ENCODE measurements around the gene GJD3. TPM values are rescaled to one million over a fixed set of nuclear protein-coding genes. Genes with fewer than 3 reads are reported as not detected.

Gene GJD3
- total RNA-seq, 2 experiments from 2014 or later: not detected

DNA sequence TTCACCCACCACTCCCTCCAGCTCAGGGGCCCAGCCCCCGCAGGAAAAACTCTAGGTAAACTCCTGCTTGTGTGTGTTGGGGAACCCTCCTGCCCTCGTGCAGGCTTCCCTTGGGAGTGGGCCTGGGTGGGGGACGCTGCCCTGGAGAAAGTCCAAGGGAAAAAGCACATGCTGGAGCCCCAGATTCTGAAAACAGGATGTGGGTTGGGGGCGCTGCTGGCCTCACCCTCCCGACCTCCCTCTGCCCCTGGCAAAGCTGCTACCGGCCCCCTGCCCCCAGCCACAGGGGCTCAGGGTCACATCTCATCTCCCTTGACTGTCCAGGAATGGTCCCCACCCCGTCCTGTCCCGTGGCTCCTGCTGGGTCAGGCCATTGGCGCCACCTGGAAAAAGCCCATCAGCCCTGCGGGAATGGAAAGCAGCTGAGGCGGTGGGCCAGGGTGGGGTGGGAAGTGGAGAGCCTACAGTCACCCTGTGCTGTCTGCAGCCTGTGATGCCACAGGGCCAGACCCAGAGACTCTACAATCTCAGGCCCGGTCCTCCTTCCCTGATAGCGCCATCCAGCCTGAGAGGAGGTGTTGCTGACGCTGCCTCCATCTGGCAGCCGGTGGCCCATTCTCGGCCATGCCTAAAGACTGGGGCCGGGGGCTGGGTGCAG, 2.5 kb upstream of the GJD3 start:
- BruUV-seq (replicated peaks): no TSS peak
- Histone ChIP-seq H3K4me3 (ENCODE audit: low read depth, low read length, poor library complexity, severe bottlenecking) (no peak overlapping the region), H3K79me2 (ENCODE audit: insufficient read depth, low read depth, low read length) (no peaks in the 10 kb centered on the region), H3K9me2 (ENCODE audit: insufficient read depth, low read length) (no peaks in the 10 kb centered on the region), H2AFZ (ENCODE audit: low read length) (no peak overlapping the region), H3K4me2 (ENCODE audit: low read length) (no peak overlapping the region), H3K4me1 (ENCODE audit: insufficient read depth, low read length, poor library complexity, severe bottlenecking) (no peaks in the 10 kb centered on the region), H4K20me1 (ENCODE audit: insufficient read depth, low read length) (no peaks in the 10 kb centered on the region), H3K36me3 (ENCODE audit: insufficient read depth, low read length) (no peaks in the 10 kb centered on the region), H3K27ac (ENCODE audit: low read depth, low read length, poor library complexity, severe bottlenecking) (no peak overlapping the region), H3K9me3 (ENCODE audit: low read length) (no peaks in the 10 kb centered on the region)
- ChIA-PET POLR2A (no interaction called here), CTCF (ENCODE audit: unreplicated experiment) (no interaction called here)
- intact Hi-C loops (cut with micrococcal nuclease; ENCODE audit: unreplicated experiment): no loop called here
- TF ChIP-seq EZH2phosphoT487 (IDR thresholded peaks at IDR 0.05; ENCODE audit: borderline replicate concordance, low read depth, low read length): no peak
- TF ChIP-seq CTCF (conservative IDR thresholded peaks at IDR 0.05; ENCODE audit: low read length): no peak
- DNase-seq (ENCODE audit: low spot score): no peak

DNA sequence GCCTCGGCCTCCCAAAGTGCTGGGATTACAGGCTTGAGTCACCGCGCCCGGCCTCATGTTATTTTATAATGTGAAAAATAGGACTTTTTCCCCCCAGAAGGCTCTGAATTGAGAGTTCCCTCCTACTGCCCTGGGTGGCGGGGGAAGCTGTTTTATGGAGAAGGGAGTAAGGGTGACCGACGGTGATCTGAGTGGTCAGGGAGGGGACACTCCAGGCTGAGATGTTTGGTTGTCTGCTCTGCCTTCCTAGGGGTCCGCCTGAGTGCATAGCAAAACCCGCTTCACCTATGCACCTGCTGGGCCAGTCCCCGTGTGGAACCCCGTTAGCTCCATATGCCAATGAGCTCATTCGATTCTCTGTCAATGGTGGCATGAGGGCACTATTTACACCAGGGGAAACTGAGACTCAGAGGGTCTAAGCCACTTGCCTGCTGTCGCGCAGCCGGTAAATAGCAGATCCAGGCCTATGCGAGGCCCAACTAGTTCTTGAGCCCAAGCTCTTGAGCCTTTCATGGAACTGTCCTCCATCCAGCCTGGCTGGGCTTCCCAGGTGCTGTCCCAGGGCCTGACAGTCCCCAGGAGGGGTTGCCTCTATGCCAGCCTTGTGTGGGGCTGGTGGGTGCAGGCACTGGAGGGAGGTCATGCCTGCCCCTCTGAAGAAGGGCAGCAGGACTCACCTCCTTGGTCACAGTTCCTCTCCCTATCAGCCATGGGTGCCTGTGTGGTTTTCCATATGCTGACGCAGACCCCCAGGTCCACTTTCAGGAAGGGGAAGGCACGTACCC, 1.7 kb upstream of the GJD3 start:
- intact Hi-C loops (cut with micrococcal nuclease; ENCODE audit: unreplicated experiment): no loop called here
- Histone ChIP-seq H3K9me2 (ENCODE audit: insufficient read depth, low read length) (no peaks in the 10 kb centered on the region), H3K27ac (ENCODE audit: low read depth, low read length, poor library complexity, severe bottlenecking) (no peak overlapping the region), H2AFZ (ENCODE audit: low read length) (no peak overlapping the region), H3K4me2 (ENCODE audit: low read length) (no peak overlapping the region), H3K9me3 (ENCODE audit: low read length) (no peaks in the 10 kb centered on the region), H3K36me3 (ENCODE audit: insufficient read depth, low read length) (no peaks in the 10 kb centered on the region), H4K20me1 (ENCODE audit: insufficient read depth, low read length) (no peaks in the 10 kb centered on the region), H3K4me1 (ENCODE audit: insufficient read depth, low read length, poor library complexity, severe bottlenecking) (no peaks in the 10 kb centered on the region), H3K79me2 (ENCODE audit: insufficient read depth, low read depth, low read length) (no peaks in the 10 kb centered on the region), H3K4me3 (ENCODE audit: low read depth, low read length, poor library complexity, severe bottlenecking) (no peak overlapping the region)
- no peak for DNase-seq (ENCODE audit: low spot score)
- no peak for TF ChIP-seq CTCF (conservative IDR thresholded peaks at IDR 0.05; ENCODE audit: low read length)
- TF ChIP-seq EZH2phosphoT487 (IDR thresholded peaks at IDR 0.05; ENCODE audit: borderline replicate concordance, low read depth, low read length): no peak
- BruUV-seq (replicated peaks): no TSS peak
- CTCF ChIA-PET (ENCODE audit: unreplicated experiment): no interaction called here
- POLR2A ChIA-PET: no interaction called here

GRCh38 chr17:40364906-40365305, 369 bp upstream of the GJD3 start:
- POLR2A ChIA-PET: interaction anchor here (0.6 to 1.2 kb wide), 3 partner anchors 36 to 54 kb away, joined by 3 to 9 read pairs (median 3); no protein-coding TSS in a partner anchor

More at GRCh38 chr17:40364906-40365305, 369 bp upstream of the GJD3 start:
- DNase-seq (ENCODE audit: low spot score): no peak
- Histone ChIP-seq H3K4me1 (ENCODE audit: insufficient read depth, low read length, poor library complexity, severe bottlenecking) (no peaks in the 10 kb centered on the region), H3K4me2 (ENCODE audit: low read length) (no peak overlapping the region), H2AFZ (ENCODE audit: low read length) (no peak overlapping the region), H3K27ac (ENCODE audit: low read depth, low read length, poor library complexity, severe bottlenecking) (no peak overlapping the region), H4K20me1 (ENCODE audit: insufficient read depth, low read length) (no peaks in the 10 kb centered on the region), H3K79me2 (ENCODE audit: insufficient read depth, low read depth, low read length) (no peaks in the 10 kb centered on the region), H3K36me3 (ENCODE audit: insufficient read depth, low read length) (no peaks in the 10 kb centered on the region), H3K4me3 (ENCODE audit: low read depth, low read length, poor library complexity, severe bottlenecking) (no peak overlapping the region), H3K9me3 (ENCODE audit: low read length) (no peaks in the 10 kb centered on the region), H3K9me2 (ENCODE audit: insufficient read depth, low read length) (no peaks in the 10 kb centered on the region)
- intact Hi-C loops (cut with micrococcal nuclease; ENCODE audit: unreplicated experiment): no loop called here
- TF ChIP-seq CTCF (conservative IDR thresholded peaks at IDR 0.05; ENCODE audit: low read length) (no peak), EZH2phosphoT487 (IDR thresholded peaks at IDR 0.05; ENCODE audit: borderline replicate concordance, low read depth, low read length) (no peak)
- CTCF ChIA-PET (ENCODE audit: unreplicated experiment): no interaction called here
- BruUV-seq (replicated peaks): no TSS peak

Data from OCI-LY7 (cell line).